Brain pericyte (primary cell): ENCODE data around the gene IRGQ.
"Not testable (repeated sequence)": the region's sequence is repeated elsewhere in the genome, so short reads cannot be mapped to it uniquely, and the experiment has no call there.

Source experiments
- DNase-seq: peaks from one replicate; pipeline ENCODE4 v3.0.0-alpha.2; 2012; ENCODE audit warnings: low read depth, low spot score

IRGQ gene

DNA sequence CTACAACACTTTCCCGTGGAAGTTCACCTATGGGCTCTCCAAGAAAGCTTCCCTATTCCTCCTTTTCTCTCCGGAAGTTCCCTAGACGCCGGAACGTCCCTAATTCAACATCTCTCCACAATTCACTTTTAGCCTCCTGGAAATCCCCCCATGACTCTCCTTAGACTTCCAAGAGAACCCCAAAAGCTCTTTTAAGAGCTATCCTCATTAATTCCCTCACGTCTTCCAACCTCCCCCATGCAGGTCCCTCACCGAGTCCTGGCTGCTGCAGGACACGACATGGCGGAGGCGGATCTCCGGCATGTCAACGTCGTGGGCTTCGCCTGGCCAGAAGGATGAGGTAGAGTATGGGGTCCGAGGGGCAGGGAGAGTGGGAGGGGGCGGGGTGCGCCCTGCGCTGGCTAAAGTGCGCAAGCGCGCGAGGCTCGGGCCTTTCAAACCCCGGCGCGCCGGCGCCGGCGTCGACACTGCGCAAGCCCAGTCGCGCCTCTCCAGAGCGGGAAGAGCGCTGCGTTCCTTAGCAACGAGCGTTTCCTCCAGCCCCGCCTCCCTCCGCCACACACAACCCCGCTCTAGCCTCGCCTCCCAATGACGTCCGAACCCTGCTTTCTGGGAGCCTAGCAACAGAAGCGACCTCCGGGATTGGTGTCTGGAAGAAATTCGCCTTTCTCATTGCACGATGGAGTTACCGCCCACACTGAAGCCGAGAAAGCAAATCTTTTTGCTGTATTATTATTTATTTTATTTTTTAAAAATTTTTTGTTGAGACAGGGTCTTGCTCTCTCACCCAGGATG is 20.6 kb downstream of the IRGQ start, which contains the start of the genes PINLYP and XRCC1:
TSS of gene PINLYP (plus strand) at position 646 of the 795 bp plus-strand sequence. CDS start 1,391 bp downstream, outside the sequence.
TSS of gene XRCC1 (minus strand) at position 372 of the 795 bp plus-strand sequence. CDS start at position 303, 69 bp downstream.
- DNase-seq = peak; percentile 97

DNA sequence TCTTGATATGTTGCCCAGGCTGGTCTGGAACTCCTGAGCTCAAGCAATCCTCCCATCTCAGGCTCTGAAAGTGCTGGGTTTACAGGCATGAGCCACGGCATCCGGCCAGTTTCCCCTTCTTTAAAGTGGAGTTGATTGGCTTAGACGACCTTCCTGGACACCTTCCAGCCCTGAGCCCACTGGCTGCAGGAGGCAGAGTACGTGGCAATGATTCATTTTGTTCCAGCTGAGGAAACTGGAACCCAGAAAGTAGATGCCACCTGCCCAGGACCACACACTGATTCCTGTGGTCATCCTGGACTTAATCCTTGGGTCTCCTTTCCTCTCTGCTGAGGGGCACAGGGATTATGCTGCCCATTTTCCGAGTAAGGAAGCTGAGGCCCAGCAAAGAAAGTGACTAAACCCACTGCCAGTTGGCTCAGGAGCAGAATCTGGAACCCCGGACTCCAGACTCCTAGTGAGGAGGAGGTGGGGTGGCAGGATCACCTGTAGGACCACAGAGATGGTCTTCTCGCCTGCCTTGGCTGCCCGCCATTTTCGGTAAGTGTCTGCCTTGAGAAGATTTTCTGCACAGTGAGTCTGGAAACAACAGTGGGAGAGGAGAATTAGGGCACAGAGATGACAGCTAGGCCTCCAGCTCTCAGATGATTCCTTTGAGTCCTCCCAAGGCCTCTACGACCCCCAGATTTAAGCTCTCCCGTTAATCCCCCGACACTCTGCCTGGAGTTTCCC is 21.3 kb downstream of the IRGQ start:
- DNase-seq = no peak

DNA sequence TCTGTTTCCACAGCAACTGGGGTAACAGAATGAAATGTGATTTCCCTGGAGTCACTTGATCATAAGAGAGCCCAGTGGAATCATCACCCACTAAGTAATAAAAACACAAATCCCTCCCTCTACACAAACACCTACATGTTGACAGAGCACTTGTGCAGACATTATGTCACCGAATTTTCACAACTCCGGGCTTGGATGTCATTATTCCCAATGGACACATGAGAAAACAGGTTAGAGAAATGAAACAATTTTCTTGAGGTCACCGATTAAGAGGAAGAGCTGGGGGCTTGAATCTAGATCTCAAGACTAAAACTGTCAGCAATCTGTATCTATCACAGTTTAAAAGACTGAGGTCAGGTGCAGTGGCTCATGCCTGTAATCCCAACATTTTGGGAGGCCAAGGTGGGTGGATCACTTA is 23.8 kb downstream of the IRGQ start:
- no peak for DNase-seq

DNA sequence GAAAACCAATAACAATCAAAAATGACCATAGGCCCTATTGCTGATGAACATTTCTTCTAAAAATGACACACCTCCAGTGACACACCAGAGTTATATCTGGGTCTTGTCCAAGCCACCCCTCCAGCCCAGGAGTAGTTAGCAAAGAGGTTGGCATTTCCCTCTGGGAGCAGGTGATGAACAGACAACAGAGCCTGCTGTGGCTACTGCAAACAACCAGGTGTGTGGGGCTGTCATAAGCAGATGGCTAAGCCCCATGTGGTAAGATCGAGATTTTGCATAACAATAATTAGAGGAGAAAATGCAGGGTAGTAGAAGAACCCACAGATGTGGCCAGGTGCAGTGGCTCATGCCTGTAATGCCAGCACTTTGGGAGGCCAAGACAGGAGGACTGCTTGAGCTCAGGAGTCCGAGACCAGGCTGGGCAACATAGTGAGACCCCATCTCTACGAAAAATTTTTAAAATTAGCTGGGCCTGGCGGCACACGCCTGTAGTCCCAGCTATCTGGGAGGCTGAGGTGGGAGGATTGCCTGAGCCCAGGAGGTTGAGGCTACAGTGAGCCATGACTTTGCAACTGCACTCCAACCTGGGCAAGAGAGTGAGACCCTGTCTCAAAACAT is 25.7 kb downstream of the IRGQ start:
- DNase-seq = no peak

DNA sequence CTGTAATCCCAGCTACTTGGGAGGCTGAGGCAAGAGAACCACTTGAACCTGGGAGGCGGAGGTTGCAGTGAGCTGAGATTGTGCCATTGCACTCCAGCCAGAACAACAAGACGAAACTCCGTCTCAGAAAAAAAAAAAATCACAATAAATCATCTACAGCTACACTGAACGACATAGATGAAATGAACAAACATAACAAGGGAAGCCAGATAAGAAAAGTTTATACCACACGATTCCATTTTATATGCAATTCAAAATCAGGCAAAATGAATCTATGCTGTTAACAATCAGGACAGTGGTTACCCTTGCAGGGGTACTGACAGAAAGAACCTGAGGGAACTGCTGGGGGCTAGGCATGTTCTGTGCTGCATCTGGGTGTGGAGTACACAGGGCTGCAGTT is 26.3 kb downstream of the IRGQ start:
- no peak for DNase-seq

DNA sequence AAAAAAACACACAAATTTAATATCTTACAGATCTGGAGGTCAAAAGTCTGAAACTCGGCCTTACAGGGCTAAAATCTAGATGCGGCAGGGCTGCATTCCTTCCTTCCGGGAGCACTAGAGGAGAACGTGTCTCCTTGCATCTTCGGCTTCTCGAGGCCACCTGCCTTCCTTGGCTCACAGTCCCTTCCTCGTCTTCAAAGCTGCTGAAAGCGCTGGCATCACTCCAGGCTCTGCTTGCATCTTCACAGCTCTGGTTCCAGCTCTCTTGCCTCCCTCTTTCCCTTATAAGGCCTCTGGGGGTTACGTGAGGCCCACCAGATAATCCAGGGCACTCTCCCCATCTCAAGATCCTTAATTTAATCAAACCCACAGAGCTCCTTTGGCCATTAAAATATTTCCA is 31.1 kb downstream of the IRGQ start:
- no peak for DNase-seq

DNA sequence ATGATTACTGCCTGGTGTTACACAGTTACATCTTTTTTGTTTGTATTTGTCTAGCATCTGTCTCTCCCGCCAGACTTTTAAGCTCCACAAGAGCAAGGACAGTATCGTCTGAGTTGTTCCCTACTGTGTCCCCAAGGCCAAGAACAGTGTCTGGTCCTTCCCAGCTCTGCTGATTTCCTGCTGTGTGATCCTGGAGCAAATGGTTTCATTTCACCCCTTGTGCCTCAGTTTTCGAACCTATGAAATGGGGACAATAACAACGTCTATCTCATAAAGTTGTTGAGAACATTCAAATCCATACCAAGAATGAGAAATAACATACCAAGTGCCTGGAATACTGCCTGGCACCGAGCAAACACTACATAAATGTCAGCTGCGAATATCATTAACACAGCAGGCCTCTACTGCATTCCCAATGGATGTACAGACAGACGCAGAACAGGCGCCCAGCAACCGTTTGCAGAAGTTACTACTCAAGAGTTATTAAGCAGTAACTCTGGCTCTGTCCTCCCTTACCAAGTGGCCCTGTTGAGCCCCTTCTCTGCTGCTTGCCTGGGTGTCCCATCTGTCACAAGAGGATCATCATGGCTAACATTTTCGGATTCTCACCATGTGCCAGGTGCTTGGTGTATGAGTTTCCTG is 32.0 kb downstream of the IRGQ start:
- no peak for DNase-seq

DNA sequence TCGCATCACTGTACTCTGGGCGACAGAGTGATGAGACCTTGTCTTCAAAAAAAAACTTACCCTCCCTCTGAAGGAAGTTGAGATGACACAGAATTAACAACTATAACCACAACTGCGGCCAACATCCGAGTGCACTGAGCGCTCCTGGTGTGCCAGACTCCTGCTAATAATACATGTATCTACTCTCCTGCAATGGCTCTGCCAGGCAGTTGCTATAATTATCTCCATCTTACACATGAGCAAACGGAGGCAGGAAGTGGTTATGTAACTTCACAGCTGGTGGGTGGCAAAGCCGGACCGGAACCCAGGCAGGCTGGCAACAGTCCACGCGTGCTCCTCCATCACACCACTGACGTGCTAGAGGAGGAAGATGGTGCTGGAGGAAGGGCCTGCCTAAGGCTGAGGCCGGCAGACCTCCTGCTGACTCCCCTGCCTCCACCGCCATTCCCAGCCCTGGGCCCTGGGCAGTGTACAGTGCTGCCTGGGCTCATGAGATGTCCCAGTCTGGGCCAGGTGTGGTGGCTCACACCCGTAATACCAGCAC is 33.2 kb downstream of the IRGQ start:
- DNase-seq = peak; percentile 75

DNA sequence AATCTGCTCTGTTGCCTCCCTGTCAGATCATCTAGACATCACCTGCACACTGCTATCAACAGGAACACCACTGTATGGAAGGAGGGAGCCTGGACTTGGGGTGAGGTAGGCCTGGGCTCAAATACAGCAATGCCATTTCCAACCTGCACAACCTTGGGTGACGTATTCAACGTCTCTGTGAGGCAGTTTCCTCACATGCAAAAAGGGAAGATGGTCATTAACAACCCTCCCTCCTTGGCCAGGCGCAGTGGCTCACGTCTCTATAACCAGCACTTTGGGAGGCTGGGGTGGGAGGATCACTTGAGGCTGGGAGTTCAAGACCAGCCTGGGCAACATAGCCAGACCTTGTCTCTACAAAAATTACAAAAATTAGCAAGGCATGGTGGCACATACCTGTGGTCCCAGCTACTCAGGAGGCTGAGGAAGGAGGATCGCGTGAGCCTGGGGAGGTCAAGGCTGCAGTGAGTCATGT is 33.7 kb downstream of the IRGQ start:
- no peak for DNase-seq

DNA sequence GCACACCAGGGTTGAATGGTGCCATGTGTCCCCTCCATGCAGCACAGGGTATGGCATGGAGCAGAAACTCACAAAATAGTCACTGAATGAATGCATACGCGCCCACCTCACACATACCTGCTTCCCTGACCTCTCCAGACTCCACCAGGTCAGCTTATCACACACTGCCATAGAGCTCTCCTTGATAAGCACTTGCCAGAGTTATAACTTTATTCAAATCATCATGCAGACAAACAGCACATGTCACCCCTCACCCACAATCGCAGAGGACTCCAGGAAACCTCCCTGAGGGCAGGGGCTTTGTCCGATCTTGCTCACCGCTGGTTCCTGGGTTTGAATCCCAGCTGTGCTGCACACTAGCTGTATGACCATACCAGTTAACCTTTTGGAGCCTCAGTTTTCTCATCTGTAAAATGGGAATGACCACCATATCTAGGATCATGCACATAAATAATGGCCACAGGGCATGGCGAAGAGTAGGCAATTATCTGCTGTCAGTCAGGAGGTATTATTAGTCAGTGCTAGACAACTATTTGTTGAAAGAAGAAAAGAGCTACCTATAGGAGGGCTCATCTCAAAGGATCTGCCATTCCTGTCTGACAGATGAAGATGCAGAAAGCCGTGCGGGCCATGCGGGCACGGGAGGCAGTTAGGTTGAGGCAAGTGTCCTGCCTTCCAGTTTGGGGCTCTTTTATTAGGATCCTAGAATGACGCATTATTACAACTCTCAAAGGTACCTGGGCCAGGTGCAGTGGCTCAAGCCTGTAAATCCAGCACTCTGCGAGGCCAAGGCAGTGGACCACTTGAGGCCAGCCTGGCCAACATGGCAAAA is 34.6 kb downstream of the IRGQ start:
- DNase-seq = no peak

DNA sequence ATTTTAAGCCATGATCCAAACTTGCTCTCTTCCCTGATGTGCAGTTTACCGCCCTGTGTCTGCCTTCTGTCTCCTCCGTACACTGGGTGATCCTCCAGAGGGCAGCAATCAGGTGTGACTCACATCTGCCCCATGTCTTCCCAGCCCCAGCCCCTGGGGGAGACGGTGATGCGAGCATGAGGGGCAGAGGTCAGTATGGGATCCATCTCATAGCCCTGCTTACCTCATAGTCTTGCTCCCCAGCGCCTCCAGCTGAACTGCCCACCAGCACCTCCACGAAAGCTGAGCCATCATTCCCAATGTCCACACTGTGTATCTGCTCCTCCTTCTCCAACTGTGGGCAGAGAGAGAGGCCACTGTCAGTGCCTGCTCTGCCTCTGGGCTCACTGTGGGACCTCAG is 35.2 kb downstream of the IRGQ start:
- DNase-seq = no peak

DNA sequence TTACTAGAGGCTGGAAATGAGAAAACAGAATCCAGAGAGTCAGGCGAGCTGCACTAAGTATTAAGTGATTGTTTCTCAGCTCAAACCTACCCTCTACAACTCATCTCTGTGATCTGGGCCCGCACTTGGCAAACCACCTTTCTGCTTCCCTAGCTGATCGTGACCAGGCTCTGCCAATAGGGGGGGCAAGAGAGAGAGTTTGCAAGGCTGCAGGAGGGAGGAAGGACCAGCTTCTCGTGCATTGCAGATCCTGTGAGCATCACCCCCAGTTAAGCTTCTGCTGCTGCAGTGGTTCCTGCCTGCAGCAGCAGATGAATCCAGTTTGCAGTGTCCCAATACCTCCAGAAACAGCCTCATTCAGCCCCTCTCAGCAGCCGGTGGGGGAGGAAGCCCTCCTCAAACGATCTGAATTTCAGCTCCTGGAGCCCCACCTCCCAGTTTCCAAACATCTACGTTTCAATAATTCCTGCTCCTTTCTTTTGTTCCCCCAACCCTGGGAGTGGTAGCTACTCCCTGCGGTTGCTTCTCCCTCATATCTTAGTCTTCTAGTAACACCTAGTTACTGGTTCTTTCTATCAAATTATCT is 40.7 kb downstream of the IRGQ start:
- no peak for DNase-seq

DNA sequence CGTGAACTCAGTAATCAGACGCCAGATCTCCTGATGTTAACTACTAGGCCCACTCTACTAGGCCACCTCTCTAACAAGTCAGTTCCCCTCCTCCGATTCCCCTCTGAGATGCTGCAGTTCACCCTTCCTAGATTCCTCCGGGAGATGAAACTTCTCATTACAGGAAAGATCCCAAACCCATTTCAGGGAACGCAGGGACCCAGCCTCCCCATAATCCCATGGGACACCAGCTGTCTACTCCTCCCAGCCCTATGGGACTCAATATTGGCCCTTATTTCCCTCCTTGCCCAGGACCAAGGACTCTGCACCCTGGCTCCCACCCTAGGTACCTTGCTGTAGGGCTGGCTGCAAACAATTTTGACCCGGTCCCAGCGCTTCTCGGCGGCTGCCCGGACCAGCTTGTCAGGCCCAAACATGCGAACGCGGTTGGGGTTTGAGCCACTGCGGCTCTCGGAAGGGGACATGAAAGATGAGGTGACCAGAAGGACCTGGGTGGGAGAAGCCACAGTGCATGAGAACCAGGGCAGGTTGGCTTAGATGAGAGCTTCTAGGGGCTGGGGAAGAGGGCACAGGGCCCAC is 41.5 kb downstream of the IRGQ start:
- no peak for DNase-seq

DNA sequence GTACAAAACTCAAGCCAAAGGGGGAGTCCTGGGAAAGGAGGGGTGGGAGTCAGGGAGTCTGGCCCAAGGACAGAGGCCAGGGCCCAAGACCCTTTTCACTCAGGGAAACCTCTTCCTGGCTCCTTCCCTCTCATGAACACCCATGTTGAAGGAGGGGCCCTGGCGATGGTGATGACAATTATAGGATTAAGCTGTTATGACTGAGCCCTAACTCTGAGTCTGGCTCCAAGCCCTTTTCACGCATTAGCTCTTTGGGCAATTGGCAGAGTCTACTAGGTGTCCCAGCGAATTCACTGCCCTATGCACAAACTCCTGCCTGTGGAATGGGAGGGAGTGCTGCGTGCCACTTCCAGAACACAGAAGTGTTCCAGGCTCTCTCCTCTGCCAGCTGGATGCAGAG is 42.3 kb downstream of the IRGQ start:
- no peak for DNase-seq

DNA sequence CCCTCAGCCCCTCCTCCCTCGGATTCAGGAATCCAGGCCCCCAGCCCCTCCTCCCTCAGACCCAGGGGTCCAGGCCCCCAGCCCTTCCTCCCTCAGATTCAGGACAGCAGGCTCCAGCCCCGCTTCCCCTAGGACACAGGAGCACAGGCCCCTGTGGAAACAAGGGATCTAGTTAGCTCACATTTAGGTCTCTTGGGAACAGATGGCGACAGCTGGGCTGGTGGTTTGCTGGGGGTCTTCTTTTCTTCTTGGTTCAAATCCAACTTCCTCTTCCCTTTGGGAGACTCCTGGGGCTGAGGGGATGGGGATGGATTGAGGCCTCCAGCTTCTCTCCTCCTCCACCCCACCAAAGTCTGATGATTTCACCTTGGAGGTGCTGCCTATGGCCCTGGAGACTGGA is 43.3 kb downstream of the IRGQ start:
- DNase-seq = no peak

DNA sequence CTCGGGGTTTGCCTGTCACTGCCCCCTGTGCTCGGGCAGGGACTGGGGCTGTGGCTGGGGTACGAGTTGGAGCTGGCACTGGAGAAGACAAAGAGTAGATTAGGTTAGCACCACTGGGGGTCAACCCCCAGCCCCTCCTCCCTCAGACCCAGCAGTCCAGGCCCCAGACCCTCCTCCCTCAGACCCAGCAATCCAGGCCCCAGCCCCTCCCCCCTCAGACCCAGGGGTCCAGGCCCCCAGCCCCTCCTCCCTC is 43.8 kb downstream of the IRGQ start:
- no peak for DNase-seq

DNA sequence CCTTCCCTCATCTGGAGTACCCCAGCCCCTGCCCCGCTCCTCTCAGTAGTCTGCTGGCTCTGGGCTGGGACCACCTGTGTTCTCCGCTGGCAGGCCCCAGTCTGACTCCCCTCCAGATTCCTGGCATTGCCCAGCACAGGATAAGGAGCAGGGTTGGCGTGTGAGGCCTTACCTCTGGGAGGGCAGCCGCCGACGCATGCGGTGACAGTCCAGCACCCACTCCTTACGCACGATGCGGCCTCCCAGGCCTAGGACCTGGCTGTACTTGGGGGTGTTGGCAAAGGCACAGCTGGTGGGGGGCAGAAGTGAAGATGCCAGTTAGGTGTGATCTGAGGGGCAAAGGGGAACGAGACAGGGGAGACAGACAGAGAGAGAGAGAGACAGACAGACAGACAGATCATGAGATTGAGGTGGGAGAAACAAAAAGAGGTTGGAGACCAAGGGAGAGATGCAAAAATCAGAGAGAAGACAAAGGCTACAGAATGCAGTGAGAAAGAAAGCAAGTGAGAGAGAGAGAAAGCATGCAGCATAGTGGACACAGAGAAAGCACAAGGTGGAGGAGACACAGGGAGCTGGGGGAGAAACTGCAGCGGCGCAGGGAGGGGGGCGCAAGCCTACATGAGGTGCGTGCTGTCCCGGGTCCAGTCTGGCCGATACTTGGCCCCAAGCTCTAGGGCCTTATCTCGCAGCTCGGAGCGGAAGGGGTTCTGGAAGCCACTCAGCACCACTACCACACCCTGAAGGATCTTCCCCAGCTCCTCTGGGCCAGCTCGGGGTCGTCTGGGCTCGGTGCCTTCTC is 44.3 kb downstream of the IRGQ start:
- no peak for DNase-seq

DNA sequence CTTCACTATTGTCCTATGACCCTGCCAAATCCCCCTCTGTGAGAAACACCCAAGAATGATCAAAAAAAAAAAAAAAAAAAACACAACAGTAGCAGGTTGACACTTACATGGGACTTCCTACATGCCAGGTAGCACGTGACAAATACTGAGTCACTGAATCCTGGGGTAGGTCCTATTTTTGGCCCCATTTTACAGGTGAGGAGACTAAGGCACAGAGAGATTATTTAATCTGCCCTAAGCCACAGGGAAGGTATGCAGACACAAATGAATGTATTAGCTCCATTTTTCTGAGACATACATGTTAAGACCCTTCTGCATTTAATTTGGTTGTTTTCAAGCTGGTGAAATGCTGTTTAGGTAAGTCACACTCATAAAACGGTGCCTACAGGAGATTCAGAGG is 47.2 kb downstream of the IRGQ start:
- no peak for DNase-seq

DNA sequence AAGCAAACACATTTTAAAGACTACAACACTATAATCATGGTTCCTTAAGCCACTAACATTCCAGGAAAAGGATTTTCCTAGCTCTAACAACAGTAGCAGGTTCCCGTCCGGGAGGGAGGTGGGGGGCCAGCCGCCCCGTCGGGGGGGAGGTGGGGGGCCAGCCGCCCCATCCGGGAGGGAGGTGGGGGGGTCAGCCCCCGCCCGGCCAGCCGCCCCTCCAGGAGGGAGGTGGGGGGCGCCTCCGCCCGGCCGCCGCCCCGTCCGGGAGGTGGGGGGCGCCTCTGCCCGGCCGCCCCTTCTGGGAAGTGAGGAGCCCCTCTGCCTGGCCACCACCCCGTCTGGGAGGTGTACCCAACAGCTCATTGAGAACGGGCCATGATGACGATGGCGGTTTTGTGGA is 48.0 kb downstream of the IRGQ start:
- not testable (repeated sequence) for DNase-seq
